GM21619 (cell line): ENCODE measurements around the gene DGKH.
"Not testable (repeated sequence)": the region's sequence is repeated elsewhere in the genome, so short reads cannot be mapped to it uniquely, and the experiment has no call there.

Experiments used
- ATAC-seq: cut with Tn5 transposase; IDR thresholded peaks from one replicate; pipeline ENCODE4 v1.9.1; 2021; ENCODE audit not compliant: unreplicated experiment

DGKH gene

DNA sequence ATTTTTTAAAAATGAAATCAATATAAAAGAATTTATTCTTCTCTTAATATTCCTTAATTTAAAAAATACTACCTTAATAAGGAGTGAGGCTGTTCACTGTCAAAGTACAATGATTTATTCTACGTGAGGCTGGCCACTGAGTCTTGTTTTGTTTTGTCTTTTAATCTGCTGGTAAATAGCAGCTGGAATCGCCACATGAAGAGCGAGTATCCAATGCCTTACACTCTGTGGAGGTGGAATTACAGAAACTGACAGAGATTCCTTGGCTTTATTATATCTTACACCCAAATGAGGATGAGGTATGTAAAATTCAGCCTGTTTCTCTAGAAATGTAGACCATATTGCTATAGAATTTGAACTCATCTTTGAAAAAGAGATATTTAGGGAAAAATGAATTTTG lies 170.6 kb downstream of the DGKH start:
- no peak for ATAC-seq

DNA sequence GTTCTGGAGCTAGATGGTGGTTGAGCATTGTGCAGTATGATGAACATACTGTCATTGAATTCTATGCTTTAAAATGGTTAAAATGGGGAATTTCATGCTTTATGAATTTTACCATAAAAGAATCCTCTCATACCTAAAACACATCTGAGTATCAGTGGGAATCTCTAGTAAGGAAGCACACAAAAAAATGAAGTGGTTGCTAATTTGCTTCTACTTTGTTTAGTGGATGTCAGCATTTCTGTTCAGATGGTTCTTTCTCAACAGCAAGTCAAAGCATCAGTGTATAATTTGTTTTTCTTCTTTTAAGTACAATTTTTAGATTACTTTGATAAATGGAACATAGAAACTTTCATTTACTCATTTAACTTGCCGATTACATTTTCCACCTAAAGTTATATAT lies 171.4 kb downstream of the DGKH start:
- ATAC-seq: no peak

DNA sequence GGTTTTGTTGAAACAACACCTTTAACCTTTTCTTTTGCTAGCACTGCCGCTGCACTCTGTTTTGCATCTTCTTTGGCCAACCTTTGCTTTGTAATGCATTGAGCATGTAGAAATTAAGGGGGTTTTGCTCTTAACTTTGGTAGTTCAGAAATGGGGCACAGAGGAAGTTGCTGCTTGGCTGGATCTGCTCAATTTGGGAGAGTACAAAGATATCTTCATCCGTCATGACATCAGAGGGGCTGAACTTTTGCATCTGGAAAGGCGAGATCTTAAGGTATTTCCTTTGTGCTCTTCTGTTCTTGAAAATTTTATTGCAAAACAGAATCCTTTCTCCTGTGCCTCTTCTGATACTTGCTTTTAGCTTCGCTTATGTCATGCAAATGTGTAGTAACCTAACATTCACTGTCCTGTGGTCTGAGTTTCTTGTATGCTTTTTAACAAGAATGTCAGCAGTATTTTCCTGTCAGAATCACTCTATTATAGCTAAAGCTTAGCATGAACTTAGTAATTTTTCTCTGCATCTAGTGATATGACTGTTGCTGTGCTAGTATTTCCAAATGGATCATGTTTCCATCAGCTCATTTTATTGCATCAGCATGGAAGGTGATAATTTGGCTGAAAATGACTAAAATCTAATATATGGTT lies 172.8 kb downstream of the DGKH start:
- ATAC-seq: no peak

GRCh38 chr13:42223681-42224080 lies 175.2 kb downstream of the DGKH start:
- ATAC-seq: no peak

GRCh38 chr13:42225051-42225450 lies 176.6 kb downstream of the DGKH start:
- ATAC-seq: no peak

DNA sequence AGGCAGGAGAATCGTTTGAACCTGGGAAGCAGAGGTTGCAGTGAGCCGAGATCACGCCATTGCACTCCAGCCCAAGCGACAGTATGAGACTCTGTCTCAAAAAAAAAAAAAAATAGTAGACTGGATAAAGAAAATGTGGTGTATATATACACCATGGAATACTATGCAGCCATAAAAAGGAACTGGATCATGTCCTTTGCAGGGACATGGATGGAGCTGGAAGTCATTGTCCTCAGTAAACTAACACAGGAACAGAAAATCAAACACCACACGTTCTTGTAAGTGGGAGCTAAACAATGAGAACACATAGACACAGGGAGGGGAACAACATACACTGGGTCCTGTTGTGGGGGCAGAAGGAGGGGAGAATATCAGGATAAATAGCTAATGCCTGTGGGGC lies 178.3 kb downstream of the DGKH start:
- ATAC-seq: not testable (repeated sequence)

DNA sequence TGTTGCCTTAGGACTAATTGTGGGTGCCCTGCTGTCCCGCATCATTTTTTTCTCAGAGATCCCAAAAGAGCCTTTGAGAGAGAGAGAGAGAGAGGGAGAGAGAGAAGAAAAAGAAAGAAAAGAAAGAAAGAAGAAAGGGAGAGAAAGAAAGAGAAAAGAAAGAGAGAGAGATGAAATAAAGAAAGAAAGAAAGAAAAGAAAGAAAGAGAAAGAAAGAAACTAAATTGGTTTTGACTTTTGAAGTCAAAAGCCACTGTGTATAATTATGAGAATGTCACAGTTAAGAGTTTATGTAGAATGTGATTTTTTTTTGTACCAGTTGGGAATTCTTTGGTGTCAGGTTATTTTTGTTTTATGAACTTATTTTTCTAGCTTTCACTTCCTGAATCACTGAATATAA lies 180.1 kb downstream of the DGKH start:
- ATAC-seq: no peak

- no peak for ATAC-seq
Measured at GRCh38 chr13:42229287-42229686, 180.8 kb downstream of the DGKH start.

DNA sequence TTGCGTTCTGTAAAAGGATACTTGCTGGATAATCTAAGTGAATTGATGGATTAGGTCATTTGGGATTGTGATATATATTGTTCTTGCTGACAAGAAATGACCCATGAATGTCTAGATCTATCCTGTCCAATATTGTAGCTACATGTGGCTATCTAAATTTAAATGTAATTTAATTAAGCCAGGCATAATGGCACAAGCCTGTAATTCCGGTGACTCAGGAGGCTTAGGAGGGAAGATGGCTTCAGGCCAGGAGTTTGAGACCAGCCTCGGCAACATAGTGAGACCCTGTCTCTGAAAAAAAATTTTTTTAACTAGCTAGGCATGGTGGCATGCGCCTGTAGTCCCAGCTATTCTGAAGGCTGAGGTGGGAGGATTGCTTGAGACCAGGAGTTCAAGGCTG lies 184.2 kb downstream of the DGKH start:
- no peak for ATAC-seq

GRCh38 chr13:42233726-42234125 lies 185.3 kb downstream of the DGKH start:
- no peak for ATAC-seq

DNA sequence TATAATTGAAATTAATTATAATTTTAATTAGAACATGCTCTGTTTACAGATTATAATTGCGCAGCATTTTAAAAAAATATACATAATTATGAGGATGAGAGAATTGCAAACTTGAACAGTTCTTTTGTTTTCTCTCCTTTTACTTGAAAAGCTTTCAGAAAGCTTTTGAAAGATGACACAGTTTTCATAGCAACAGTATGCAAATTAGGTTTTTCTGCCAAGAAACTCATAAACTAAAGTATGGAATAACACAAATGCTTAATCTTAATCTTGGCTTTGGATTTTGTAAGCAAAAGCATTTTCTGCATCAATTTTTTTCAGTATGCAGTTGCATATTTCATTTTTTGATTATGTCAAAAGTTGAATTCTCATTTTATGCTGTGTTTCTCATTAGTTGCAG lies 190.7 kb downstream of the DGKH start:
- no peak for ATAC-seq

DNA sequence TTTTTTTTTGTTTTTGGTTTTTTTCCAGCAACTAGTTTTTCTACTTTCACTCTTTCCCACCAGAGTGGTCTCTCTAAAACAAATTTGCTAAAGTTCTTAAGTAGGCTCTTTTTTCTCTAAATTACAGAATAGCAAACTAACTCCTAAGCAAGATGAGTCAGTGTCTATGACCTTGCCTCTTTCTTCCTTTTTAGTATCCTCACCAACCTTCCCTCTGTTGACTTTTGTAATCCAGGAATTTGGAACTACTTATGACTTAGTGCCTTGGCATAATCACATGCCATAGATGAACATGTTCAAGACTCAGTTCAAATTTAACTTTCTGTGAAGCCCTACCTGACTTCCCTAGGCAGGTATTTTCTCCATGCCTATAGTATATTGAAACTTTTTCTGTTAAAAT lies 191.2 kb downstream of the DGKH start:
- no peak for ATAC-seq

DNA sequence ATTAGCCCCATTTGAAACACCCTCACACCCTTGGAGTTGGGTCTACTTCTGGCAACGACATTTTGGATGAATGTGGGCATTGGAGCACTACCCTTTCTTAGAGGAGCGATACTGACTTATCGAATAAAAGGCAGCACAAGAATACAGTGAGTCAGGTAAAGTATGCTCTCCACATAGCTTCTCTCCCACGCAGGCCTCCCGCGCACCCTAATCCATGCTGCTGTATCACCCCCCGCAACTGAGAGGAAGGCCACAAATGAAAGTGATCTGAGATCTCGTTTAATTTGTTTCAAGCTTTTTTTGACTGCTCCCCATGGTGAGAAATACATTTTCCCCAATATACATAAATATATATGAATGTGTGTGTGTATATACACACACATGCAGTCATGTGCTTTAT lies 198.1 kb downstream of the DGKH start:
- ATAC-seq: no peak

- ATAC-seq: no peak
Measured at GRCh38 chr13:42247883-42248282, 199.4 kb downstream of the DGKH start.

- ATAC-seq: no peak
Measured at GRCh38 chr13:42255886-42256285, 207.4 kb downstream of the DGKH start.

DNA sequence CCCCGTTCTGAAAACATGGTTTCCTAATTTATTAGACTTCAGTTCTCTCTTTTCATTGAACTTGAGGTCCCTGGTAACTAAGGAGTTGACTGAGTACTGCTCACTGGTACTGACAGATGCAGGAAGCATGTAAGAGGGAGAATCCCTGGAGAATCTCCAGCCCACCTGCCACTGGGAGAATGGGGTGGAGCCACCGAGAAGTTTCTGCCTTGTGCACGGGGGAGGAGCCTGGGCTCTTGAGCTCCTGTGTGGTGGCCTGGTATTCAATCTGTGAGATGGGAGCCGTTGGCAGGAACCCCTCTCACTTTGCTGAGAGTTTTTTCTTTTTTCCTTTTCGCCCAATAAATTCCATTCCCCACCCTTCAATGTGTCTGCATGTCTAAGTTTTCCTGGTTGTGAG lies 210.3 kb downstream of the DGKH start:
- ATAC-seq: no peak

DNA sequence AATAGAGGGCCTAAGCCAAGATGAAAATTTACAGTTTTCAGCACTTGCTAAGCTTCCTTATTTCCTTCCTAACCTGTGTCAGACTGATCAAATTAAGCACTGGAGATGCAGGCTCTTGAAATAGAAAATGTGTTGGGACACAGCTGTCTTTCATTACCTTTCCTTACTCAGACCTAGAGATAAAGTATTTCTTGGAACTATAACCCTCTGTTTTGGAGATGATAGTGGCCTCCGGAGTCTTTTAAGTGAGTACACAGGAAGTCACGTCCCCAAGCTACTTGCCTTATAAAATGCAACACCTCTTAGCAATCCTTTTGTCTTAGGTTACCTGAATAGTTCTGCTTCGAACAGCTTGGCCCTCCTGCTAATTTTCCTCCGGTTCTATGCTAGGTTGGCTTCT lies 211.1 kb downstream of the DGKH start:
- ATAC-seq: no peak

- no peak for ATAC-seq
Measured at GRCh38 chr13:42260903-42261654, 212.6 kb downstream of the DGKH start.

GRCh38 chr13:42266473-42266872 lies 218.0 kb downstream of the DGKH start:
- no peak for ATAC-seq

DNA sequence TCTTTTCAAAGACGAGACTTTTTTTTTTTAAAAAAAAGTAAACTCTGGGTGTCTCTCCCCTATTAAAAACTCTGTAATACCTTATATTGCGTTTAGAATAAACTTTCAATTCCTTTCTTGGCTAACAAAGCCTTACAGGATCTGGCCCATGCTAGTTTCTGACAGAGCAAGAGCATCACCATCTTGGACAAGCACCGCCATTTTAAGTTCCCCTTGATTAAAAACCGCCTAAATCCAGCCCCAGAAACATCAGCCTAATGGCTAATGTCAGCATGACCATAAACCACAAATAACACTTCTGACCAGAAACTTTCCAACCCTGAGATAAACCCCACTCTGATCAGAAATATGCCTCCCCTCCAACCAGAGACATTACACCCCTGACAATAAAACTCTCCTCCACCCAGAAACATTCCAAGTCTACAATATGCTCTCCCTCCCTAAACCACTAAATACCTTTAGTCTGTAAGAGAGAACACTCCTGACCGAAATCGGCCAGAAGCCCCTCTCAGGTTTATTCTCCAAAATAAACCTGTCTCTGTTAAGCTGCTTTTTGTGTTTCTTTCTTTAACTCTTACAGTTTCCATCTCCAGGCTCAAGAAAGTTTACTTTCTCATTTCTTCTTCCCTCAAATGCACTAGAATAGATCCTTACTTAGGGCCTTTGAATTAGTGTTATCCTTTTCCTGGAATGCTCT lies 221.9 kb downstream of the DGKH start:
- no peak for ATAC-seq

DNA sequence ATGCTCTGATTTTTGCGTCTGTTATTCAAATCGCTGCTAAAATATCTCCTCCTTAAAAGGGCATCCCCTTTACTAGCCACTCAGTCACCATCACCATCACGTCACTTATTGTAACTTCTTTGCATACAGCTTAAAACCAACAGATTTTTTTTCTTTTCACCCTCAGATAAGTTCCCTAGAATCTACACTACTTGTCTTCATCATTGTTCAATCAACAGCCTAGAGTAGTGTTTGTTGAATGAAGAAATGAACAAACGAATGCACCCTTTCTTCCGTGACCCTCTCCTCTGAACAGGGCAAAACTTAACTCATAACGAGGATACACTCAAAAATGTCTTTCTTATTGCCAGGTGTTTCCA lies 222.4 kb downstream of the DGKH start:
- ATAC-seq: no peak

DNA sequence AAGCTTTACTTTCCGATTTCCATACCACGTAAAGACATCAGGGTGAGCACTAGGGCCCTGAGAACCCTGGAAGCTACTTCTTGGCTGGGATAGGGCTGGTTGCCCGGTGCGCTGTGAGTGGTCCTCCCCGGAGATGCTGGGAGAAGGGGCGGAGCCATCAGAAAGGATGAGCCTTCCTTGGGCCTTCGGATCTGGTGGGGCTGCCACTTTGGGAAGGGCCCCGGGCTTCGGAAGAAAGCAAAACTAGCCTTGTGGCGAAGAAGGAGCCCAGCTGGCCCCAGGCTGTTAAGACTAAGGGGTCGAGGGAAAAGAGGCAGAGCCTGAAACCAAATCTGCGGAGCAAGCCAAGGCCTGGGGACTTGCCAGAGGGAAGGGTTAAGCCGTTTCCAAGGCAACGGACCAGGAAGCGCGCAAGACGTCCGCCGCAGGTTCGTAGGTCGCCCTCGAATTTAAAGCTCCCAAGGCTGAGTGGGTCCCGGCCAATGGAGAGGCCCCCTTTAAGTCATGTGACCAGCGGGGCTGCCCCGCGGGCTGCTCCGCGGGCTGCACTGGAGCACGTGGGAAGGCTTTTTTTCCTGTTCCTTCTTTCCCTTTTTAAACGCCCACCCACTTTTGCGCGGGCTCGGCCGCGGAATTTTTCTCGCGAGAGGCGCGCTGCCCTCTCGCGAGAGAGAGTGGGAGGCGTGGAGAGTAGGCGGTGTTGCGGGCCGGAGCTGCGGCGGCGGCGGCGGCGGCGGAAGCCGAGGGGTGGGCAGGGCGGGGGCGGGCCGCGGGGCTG lies 223.1 kb downstream of the DGKH start:
- ATAC-seq: peak; percentile 74
